ENCODE results near the gene SLC27A3. TPM values are rescaled to one million over a fixed set of nuclear protein-coding genes. Genes with fewer than 3 reads are reported as not detected.
"Not testable (repeated sequence)": the region's sequence is repeated elsewhere in the genome, so short reads cannot be mapped to it uniquely, and the experiment has no call there.

SLC27A3 gene
- total RNA-seq, 1 donor from 2014 or later, result 15.7 TPM

DNA sequence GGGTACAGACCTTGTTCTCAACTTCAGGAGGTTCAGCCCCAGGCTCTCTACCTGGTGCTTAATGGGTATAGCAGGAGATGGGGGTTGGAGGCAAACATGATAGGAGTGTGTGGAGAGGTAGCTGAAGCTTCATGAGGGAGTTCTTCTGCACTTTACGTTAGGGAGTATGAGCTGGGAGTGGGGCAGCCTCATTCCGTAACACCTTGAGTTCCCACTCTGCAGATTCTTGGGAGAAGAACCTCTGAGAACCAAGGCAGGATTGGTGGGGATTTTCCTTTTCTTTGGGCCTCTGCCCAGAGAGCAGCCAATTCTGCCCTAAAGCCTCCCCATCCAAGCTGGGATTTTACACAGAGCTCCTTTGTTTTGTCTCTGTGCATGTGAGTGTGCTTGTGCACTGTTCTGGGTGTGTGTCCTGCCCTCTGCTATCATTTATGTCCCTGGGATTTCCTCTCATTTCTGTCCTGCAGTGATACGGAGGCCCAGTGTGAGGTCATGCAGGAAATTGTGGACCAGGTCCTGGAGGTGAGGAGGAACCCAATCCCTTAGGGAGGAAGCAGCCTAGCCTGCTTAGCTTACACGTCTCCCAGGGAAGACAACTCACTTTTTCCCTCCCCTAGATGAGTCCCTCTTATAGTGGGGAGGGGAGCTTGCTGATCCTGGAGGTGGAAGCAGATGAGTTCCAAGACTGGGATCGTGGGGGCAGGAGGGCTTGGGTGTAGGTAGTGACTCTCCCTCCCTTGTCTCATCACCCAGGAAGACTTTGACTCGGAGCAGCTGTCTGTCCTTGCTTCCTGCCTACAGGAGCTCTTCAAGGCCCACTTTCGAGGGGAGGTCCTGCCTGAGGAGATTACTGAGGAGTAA lies 11.6 kb upstream of the SLC27A3 start:
- no peak for DNase-seq (ENCODE audit: extremely low read depth, low read depth, low spot score)

GRCh38 chr1:153764310-153764709 lies 10.9 kb upstream of the SLC27A3 start:
- DNase-seq (ENCODE audit: extremely low read depth, low read depth, low spot score), result no peak

GRCh38 chr1:153766663-153767062 lies 8.5 kb upstream of the SLC27A3 start:
- DNase-seq (ENCODE audit: extremely low read depth, low read depth, low spot score), result not testable (repeated sequence)

GRCh38 chr1:153767519-153767918 lies 7.7 kb upstream of the SLC27A3 start:
- DNase-seq (ENCODE audit: extremely low read depth, low read depth, low spot score), result no peak

DNA sequence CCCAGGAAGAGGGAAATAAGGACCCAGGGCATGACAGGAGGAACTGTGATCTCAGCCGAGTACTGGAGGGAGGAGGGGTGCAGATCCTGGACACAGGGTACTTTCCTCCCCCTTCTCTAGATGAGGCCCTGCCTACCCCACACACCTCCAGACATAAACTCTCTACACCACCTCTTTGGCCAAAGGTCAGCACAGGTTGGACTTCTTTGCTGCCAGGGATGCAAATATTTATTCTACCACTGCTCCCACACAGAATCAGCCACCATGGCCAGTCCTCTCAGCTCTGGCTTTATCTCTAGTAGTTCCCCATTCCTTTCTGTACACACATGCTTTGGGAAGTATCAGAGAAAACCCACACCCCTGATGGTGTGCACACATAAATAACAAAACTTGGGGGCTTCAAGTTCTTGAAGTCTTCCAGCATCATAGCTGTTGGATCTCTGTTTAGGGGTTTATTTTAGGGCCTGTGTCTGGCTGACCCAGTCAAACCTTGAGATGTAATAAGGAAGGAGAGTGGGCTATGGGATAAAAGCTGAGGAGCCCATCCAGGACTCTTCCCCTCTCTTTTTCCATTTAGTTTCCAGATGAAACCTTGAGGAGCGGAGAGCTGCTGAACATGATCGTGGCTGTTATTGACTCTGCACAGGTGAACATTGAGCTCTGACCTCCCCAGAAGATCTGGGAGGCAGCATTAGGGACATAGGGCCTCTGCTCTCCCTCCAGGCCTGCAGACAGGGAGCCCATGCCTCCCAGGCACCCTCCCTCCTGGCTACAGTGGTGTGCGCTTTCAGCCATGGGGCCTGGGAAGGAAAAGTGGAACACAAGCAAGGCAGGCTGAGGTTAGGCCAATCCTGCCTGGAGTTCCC lies 6.7 kb upstream of the SLC27A3 start:
- no peak for DNase-seq (ENCODE audit: extremely low read depth, low read depth, low spot score)

DNA sequence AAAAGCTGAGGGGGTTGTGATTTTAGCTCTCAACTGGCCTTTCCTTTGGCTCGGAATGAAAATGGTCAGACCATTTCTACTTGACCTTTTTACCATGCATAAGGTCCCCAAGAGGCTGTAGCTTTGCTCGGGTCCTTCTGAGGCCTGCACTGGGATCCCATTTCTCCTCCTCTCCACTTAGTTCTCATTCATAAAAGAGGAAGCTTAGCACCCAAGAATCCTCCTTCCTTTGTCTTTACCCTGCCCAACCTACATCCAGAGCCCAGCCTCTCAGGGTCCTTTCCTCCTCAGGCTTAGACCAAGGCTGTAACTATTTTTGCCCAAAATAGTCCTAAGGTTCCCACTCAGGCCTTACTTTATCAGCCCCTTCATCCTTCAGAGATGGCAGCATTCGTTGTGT lies 6.0 kb upstream of the SLC27A3 start:
- no peak for DNase-seq (ENCODE audit: extremely low read depth, low read depth, low spot score)

DNA sequence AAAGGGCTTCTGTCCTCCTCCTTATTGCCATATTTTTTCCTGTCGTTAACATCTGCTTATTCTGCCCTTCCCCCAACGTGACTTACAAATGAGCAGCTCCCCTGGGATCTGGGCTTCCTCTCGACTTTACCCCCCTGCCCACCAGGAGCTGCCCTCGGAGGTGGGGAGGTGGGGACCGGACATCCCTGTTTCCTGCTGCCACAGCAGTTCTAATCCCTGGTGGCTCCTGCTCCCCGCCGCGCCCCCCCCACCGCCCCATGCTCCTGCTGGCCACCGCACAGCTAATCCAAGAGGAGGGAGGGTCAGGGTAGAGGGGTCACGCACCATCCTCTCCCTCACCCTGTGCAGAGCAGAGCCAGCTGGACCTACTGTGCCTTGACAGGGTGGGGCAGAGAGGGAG lies 4.4 kb upstream of the SLC27A3 start:
- DNase-seq (ENCODE audit: extremely low read depth, low read depth, low spot score), result no peak

GRCh38 chr1:153771261-153771660 lies 3.9 kb upstream of the SLC27A3 start:
- DNase-seq (ENCODE audit: extremely low read depth, low read depth, low spot score), result no peak

DNA sequence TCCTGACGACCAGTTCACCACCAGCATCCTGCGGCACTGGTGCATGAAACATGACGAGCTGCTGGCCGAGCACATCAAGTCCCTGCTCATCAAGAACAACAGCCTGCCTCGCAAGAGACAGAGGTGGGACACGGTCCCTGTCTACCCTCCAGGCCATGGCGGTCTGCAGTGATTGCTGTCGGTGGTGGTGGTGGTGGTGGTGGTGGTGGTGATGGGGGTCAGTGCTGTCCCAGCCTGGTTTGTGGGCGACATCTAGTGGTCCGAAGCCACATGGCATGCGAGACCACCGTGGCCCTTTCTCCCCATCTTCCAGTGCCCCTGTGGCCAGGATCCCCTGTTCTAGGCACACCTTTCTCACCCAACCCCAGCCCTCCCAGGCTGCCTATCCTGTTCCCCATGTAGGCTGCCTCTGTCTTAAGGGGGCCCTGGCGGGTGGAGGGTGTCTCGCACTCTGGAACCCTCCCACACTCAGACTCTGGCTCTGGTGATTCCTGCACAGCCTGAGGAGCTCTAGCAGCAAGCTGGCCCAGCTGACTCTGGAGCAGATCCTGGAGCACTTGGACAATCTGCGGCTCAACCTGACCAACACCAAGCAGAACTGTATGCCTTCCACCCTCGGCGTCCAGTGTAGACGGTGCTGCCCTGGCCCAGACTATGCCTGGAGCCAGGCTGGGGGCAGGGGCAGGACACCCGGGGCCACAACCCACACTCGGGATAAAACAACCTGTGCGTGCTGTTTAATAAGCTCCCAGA lies 3.2 kb upstream of the SLC27A3 start:
- DNase-seq (ENCODE audit: extremely low read depth, low read depth, low spot score), result no peak

GRCh38 chr1:153773096-153773921 lies 1.9 kb upstream of the SLC27A3 start:
- no peak for DNase-seq (ENCODE audit: extremely low read depth, low read depth, low spot score)

DNA sequence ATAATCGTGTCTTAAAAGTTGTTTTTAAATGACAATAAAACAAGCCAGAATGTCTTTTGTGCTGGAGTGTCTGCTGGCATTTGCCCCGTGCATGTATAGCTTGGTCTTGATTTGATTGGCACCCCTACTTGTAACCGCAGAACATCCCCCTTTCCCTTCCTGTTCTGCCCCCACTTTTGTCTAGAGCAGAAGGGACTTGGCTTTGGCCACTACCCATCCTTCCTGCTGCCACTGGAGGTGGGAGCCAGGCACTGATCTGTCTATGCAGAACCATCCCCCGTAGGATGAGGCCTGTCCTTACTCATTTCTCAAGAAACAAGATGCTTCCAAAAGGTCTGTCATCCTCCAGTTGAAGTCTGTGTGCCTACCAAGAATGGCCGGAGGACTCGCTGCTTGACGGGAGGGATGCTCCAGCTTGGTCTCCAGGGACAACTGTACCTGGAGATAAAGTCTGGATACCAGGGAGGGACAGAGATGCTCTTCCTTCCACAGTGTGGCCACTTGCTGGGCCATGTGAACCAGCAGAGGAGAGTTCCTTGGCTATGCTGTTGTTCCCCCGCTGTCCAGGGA lies 1.1 kb upstream of the SLC27A3 start:
- DNase-seq (ENCODE audit: extremely low read depth, low read depth, low spot score), result no peak

GRCh38 chr1:153775458-153776327 lies 486 bp downstream of the SLC27A3 start:
- DNase-seq (ENCODE audit: extremely low read depth, low read depth, low spot score), result no peak

DNA sequence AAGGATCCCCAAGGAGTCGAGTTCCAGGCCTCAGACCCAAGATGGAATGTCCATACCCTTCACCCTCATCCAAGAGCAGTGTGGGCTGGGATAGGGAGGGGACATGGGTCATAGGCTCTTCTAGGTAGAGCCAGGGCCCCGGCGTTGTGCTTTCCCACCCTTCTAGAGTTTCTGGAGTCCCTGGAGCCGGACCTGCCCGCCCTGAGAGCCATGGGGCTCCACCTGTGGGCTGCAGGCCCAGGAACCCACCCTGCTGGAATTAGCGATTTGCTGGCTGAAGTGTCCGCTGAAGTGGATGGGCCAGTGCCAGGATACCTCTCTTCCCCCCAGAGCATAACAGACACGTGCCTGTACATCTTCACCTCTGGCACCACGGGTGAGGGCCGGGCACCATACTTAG lies 1.1 kb downstream of the SLC27A3 start:
- DNase-seq (ENCODE audit: extremely low read depth, low read depth, low spot score), result no peak

- no peak for DNase-seq (ENCODE audit: extremely low read depth, low read depth, low spot score)
These were observed 1.7 kb downstream of the SLC27A3 start for GRCh38 chr1:153776845-153777370.

- DNase-seq (ENCODE audit: extremely low read depth, low read depth, low spot score), result no peak
These were observed 2.4 kb downstream of the SLC27A3 start for GRCh38 chr1:153777648-153778047.

DNA sequence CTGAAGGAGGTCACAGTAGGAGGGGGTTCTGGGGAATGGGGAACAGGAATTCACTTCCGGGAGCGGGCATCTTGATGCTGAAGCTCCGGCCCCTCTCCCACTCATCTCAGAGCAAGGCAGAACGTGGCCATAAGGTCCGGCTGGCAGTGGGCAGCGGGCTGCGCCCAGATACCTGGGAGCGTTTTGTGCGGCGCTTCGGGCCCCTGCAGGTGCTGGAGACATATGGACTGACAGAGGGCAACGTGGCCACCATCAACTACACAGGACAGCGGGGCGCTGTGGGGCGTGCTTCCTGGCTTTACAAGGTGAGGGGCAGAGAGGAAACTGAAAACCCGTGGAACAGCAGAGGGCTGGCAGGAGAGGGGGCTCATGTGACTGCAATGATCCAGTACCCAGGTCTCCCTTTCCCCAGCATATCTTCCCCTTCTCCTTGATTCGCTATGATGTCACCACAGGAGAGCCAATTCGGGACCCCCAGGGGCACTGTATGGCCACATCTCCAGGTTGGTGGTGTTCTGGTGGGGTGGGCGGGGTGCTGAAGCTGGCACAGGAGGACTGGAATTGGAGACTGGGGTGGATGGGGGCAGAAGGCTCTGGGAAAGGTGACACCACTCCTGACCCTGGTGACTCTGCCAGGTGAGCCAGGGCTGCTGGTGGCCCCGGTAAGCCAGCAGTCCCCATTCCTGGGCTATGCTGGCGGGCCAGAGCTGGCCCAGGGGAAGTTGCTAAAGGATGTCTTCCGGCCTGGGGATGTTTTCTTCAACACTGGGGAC lies 3.0 kb downstream of the SLC27A3 start:
- no peak for DNase-seq (ENCODE audit: extremely low read depth, low read depth, low spot score)

DNA sequence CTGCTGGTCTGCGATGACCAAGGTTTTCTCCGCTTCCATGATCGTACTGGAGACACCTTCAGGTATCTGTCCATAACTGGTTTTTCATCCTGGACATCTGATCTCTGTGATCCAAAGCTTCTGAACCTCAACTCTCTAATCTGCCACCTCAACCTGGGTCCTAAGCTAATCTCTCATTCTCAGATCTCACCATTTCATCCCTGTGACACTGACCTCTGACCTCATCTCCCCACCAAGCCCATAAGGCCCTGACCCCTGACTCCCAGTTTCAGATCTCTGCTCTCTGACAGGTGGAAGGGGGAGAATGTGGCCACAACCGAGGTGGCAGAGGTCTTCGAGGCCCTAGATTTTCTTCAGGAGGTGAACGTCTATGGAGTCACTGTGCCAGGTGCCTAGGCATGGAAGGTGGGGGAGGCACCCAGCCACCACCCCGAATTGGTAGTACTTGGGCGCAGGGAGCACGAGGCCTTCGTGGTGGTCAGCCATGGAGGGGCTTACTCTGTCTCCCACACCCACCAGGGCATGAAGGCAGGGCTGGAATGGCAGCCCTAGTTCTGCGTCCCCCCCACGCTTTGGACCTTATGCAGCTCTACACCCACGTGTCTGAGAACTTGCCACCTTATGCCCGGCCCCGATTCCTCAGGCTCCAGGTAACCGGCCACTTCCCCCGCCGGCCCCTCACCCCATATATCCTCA lies 3.8 kb downstream of the SLC27A3 start:
- no peak for DNase-seq (ENCODE audit: extremely low read depth, low read depth, low spot score)

Measured in glomerular endothelial cell (primary cell).